ENCODE data around the gene CUX1.

Gene CUX1

DNA sequence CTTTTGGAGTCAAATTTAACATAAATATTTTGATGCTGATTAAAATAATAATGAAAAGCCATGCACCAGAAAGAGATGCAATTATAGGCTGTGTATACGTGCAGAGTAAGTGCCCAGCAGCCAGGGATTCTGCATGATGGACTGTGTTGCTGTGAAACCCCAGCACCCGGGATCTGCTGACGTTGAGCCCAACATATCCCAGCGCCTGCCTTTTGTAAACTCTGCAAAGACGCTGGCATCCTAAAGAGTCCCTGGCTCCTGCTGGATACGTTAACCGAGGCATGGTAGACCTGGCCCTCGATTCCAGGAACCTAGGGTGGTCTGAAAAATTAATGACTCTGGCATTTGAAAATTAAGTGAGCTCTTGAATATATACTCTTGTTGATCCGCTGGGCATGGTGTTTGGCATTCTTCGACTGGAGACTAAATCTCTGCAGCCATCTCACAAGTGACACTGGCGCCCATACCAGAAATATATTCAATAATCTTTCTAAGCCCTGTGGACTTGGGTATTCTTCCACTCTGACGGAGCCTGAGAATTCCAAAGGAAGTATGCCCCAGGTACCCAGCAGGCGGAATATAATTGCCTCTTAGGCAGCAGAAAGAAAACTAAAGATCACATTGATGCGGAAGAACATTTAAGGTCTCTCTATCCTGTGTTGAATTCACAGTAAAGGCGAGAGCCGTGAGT lies 278.0 kb downstream of the CUX1 start:
- FAIRE-seq = no peak
- TF ChIP-seq TAF1 (IDR thresholded peaks at IDR 0.05; ENCODE audit: borderline replicate concordance, low read depth, low read length) (no peak), POLR2AphosphoS5 (IDR thresholded peaks at IDR 0.05; ENCODE audit: low read depth, low read length) (no peak), POLR2A (IDR thresholded peaks at IDR 0.05; ENCODE audit: low read depth, low read length) (no peak)

GRCh38 chr7:102096012-102096332 lies 278.5 kb downstream of the CUX1 start:
- no peak for FAIRE-seq
- TF ChIP-seq TAF1 (IDR thresholded peaks at IDR 0.05; ENCODE audit: borderline replicate concordance, low read depth, low read length) (no peak), POLR2A (IDR thresholded peaks at IDR 0.05; ENCODE audit: low read depth, low read length) (no peak), POLR2AphosphoS5 (IDR thresholded peaks at IDR 0.05; ENCODE audit: low read depth, low read length) (no peak)
- no peak for DNase-seq (ENCODE audit: insufficient read length)

More for the DNA sequence above, 278.0 kb downstream of the CUX1 start:
- no peak for DNase-seq (ENCODE audit: insufficient read length)

DNA sequence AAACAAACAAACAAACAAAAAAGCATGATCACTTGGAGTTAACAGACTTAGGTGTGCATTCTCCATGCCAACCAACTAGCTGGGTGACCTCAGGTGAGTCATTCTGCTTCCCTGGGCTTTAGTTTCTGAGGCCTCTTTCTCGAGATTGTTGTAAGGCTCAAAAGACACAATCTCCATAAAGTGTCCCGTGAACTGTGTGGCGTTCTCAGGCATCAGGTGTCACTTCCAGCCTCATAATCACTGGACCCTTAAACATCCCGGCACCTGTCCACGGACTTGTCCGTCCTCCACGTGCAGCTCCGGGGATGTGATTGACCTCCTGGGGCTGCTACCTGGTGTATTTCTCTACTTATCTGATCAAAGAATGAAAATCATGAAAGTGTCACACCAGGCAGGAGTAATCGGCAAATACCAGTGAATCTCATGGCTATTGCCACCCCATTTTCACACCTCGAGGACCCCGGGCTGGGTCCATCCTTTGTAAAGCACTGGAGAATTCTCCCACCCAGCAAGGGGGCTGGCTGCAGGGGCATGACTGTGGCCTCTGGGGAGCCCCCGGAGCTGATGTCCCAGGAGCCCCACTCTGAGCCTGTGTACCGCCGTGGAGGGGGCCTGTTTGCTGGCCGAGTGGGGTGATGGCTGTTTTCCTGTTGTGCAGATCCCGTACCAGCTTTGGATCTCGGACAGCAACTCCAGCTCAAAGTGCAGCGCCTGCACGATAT lies 279.4 kb downstream of the CUX1 start:
- no peak for FAIRE-seq

GRCh38 chr7:102097601-102098161 lies 280.3 kb downstream of the CUX1 start:
- no peak for FAIRE-seq
- TF ChIP-seq TAF1 (IDR thresholded peaks at IDR 0.05; ENCODE audit: borderline replicate concordance, low read depth, low read length) = no peak
- no peak for TF ChIP-seq POLR2A (IDR thresholded peaks at IDR 0.05; ENCODE audit: low read depth, low read length)
- TF ChIP-seq POLR2AphosphoS5 (IDR thresholded peaks at IDR 0.05; ENCODE audit: low read depth, low read length) = no peak
- no peak for DNase-seq (ENCODE audit: insufficient read length)

More for the DNA sequence above, 279.4 kb downstream of the CUX1 start:
- no peak for DNase-seq (ENCODE audit: insufficient read length)
- TF ChIP-seq POLR2AphosphoS5 (IDR thresholded peaks at IDR 0.05; ENCODE audit: low read depth, low read length) (no peak), POLR2A (IDR thresholded peaks at IDR 0.05; ENCODE audit: low read depth, low read length) (no peak), TAF1 (IDR thresholded peaks at IDR 0.05; ENCODE audit: borderline replicate concordance, low read depth, low read length) (no peak)

DNA sequence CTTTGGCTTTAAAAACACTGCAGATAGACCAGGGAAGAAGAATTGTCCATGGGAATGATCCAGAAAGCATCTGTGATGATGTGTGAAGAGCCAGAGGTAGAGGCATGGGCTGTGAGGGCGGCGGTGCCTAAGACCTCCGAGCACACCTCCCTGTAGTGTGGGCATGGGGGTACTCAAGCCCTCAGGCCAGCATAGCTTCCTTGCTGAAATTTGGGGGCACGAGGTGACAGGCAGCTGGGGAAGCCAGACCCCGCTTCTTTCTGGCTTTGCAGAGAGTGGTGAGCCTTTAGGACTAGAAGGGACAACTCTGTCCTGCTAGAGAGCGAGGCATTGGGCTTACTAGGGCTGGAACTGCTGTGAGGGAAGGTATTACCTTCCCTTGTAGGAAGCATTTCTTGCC lies 281.6 kb downstream of the CUX1 start:
- no peak for FAIRE-seq
- no peak for TF ChIP-seq POLR2AphosphoS5 (IDR thresholded peaks at IDR 0.05; ENCODE audit: low read depth, low read length)
- TF ChIP-seq TAF1 (IDR thresholded peaks at IDR 0.05; ENCODE audit: borderline replicate concordance, low read depth, low read length) = no peak
- TF ChIP-seq POLR2A (IDR thresholded peaks at IDR 0.05; ENCODE audit: low read depth, low read length) = no peak
- DNase-seq (ENCODE audit: insufficient read length) = no peak

- TF ChIP-seq POLR2AphosphoS5 (IDR thresholded peaks at IDR 0.05; ENCODE audit: low read depth, low read length) = no peak
- TF ChIP-seq POLR2A (IDR thresholded peaks at IDR 0.05; ENCODE audit: low read depth, low read length) = no peak
- TF ChIP-seq TAF1 (IDR thresholded peaks at IDR 0.05; ENCODE audit: borderline replicate concordance, low read depth, low read length) = no peak
- FAIRE-seq (no peak), DNase-seq (ENCODE audit: insufficient read length) (no peak)
These were observed 282.0 kb downstream of the CUX1 start for GRCh38 chr7:102099474-102099873.

- DNase-seq (ENCODE audit: insufficient read length) (no peak), FAIRE-seq (no peak)
- TF ChIP-seq POLR2A (IDR thresholded peaks at IDR 0.05; ENCODE audit: low read depth, low read length) (no peak), TAF1 (IDR thresholded peaks at IDR 0.05; ENCODE audit: borderline replicate concordance, low read depth, low read length) (no peak), POLR2AphosphoS5 (IDR thresholded peaks at IDR 0.05; ENCODE audit: low read depth, low read length) (no peak)
These were observed 283.7 kb downstream of the CUX1 start for GRCh38 chr7:102101111-102101551.

DNA sequence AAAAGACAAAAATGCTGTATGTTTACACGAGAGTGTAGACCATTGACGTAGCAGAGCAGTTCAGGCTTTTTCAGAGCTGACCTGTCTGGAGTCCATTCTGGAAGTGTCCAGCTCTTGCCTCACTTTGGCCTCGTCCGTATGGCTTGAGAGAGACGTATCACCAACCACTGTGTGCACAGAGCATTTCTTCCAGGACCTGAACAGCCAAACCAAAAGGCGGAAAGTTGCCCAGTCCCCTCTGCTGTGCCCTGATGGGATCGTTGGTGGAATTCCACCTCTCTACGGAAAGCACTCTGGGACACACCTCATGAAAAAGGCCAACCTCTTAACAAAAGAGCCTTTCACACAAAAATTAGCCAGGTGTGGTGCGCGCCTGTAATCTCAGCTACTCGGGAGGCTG lies 284.5 kb downstream of the CUX1 start:
- DNase-seq (ENCODE audit: insufficient read length) (no peak), FAIRE-seq (no peak)
- TF ChIP-seq POLR2A (IDR thresholded peaks at IDR 0.05; ENCODE audit: low read depth, low read length) (no peak), TAF1 (IDR thresholded peaks at IDR 0.05; ENCODE audit: borderline replicate concordance, low read depth, low read length) (no peak), POLR2AphosphoS5 (IDR thresholded peaks at IDR 0.05; ENCODE audit: low read depth, low read length) (no peak)

DNA sequence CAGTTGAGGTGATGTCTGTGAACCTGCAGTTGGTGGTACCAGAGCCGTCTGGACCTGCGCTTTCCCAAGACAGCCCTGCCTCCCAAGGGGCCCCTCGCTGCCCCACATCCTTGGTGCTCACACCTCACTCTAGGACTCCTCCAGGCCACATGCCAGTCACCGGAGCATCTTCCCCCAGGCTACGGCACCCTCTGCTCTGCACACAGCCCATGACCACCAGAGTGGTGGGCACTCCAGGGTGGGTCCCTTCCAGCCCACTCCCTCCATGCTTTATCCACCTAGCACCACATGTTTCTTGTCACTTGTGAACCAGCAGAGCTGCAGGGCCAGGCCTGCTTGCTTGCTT lies 285.6 kb downstream of the CUX1 start:
- TF ChIP-seq TAF1 (IDR thresholded peaks at IDR 0.05; ENCODE audit: borderline replicate concordance, low read depth, low read length) (no peak), POLR2A (IDR thresholded peaks at IDR 0.05; ENCODE audit: low read depth, low read length) (no peak), POLR2AphosphoS5 (IDR thresholded peaks at IDR 0.05; ENCODE audit: low read depth, low read length) (no peak)
- DNase-seq (ENCODE audit: insufficient read length) (no peak), FAIRE-seq (no peak)

DNA sequence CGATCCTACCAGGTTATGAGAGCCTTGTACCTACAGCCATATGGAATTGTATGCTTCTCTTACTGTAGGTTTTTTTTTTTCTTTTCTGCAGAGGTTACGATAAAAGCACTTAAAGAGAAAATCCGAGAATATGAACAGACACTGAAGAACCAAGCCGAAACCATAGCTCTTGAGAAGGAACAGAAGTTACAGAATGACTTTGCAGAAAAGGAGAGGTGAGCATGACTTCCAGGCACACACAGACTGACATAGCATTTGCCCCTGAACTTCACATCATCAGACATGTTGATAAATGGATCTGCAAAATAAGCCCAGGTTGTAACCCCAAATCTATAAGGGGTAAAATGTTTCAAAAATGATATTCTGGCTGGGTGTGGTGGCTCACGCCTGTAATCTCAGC lies 286.8 kb downstream of the CUX1 start:
- DNase-seq (ENCODE audit: insufficient read length) (no peak), FAIRE-seq (no peak)
- TF ChIP-seq TAF1 (IDR thresholded peaks at IDR 0.05; ENCODE audit: borderline replicate concordance, low read depth, low read length) = no peak
- no peak for TF ChIP-seq POLR2AphosphoS5 (IDR thresholded peaks at IDR 0.05; ENCODE audit: low read depth, low read length)
- TF ChIP-seq POLR2A (IDR thresholded peaks at IDR 0.05; ENCODE audit: low read depth, low read length) = no peak

DNA sequence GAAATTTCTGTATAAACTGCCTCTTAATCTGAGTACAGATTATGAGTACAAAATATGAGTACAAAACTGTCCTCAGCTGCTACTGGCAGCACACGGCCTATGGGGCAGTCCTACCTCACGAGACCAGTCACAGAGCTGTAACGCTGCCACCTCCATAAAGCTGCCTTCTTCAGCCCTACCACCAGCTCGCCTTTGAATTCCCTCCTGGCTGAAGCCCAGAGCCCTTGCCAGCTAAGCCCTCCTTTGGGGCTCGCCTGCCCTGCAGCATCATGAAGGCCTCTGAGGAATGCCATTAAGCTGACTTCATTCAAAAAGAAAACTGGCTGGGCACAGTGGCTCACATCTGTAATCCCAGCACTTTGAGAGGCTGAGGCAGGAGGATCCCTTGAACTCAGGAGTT lies 289.2 kb downstream of the CUX1 start:
- FAIRE-seq (no peak), DNase-seq (ENCODE audit: insufficient read length) (no peak)
- TF ChIP-seq POLR2AphosphoS5 (IDR thresholded peaks at IDR 0.05; ENCODE audit: low read depth, low read length) = no peak
- TF ChIP-seq POLR2A (IDR thresholded peaks at IDR 0.05; ENCODE audit: low read depth, low read length) = no peak
- TF ChIP-seq TAF1 (IDR thresholded peaks at IDR 0.05; ENCODE audit: borderline replicate concordance, low read depth, low read length) = no peak

Data from GM12892 (cell line).